Activated CD4-positive, alpha-beta memory T cell treated with anti-CD3 and anti-CD28 coated beads for 36 hours (primary cell): ENCODE data around the gene KDM8. TPM values are rescaled to one million over a fixed set of nuclear protein-coding genes. Genes with fewer than 3 reads are reported as not detected.
"Not testable (repeated sequence)": the region's sequence is repeated elsewhere in the genome, so short reads cannot be mapped to it uniquely, and the experiment has no call there.

Experiments used
- CTCF ChIA-PET: fragments of 350-600 bp; sonication (Branson Sonifier 250); formaldehyde crosslinking; loops from one replicate; lab custom pipeline; 2021; ENCODE audit warnings: antibody characterized with exemption, inconsistent platforms; lab: Charles Lee
- POLR2A ChIA-PET: fragments of 350-600 bp; sonication (Branson Sonifier 250); formaldehyde crosslinking; loops from one replicate; lab custom pipeline; 2021; ENCODE audit warnings: antibody characterized with exemption; lab: Charles Lee
- DNase-seq: peaks from one replicate; pipeline ENCODE4 v3.0.0-alpha.2; 2020
- H3K27ac Mint-ChIP-seq: one replicate; pipeline ENCODE4 v1.8.0; 2021; ENCODE audit warnings: mixed read lengths
- H3K27me3 Mint-ChIP-seq: one replicate; pipeline ENCODE4 v1.8.0; 2021; ENCODE audit warnings: mixed read lengths
- H3K36me3 Mint-ChIP-seq: one replicate; pipeline ENCODE4 v1.8.0; 2021; ENCODE audit warnings: mixed read lengths
- H3K4me1 Mint-ChIP-seq: one replicate; pipeline ENCODE4 v1.8.0; 2021; ENCODE audit warnings: low read depth, mixed read lengths
- H3K4me3 Mint-ChIP-seq: one replicate; pipeline ENCODE4 v1.8.0; 2021; ENCODE audit warnings: mild to moderate bottlenecking, mixed read lengths
- H3K9me3 Mint-ChIP-seq: one replicate; pipeline ENCODE4 v1.8.0; 2021; ENCODE audit warnings: mixed read lengths
- intact Hi-C: fragments of 100-400 bp; cut with micrococcal nuclease; formaldehyde crosslinking; loops from one replicate; pipeline ENCODE4 v1.15.1; 2023
- total RNA-seq, 2 experiments: library from RNA; stranded (reverse); gene quantifications; one replicate each; pipeline ENCODE4 v1.2.3, GENCODE V29; 2021

The KDM8 gene
- total RNA-seq, 2 experiments from 2014 or later, result 8.7 to 9.7 TPM

DNA sequence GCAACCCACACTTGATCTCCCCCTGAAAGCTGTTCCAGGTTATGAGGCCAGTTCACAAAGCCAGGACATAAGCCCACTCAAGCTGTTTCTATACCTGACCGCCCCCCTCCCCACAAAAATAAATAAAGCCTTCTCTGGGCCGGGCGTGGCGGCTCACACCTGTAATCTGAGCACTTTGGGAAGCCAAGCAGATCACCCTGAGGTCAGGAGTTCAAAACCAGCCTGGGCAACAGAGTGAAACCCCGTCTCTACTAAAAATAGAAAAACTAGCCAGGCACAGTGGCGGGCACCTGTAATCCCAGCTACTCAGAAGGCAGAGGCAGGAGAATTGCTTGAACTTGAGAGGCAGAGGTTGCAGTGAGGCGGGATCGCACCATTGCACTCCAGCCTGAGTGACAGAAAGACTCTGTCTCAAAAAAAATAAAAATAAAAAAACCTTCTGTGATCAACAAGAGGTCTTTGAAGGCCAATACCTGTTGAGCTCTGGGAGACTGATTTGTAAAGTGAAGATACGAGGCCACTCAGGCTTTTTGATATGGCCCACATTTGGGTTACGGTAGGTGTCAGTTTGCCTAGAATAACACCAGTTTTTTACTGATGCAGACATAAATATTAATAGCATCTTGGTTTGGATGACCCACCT is 2.2 kb downstream of the KDM8 start:
- no peak for DNase-seq
- peaks cover 4% of the 10 kb centered on the region for H3K36me3 Mint-ChIP-seq
- peaks cover 29% of the 10 kb centered on the region for H3K4me1 Mint-ChIP-seq
- no peaks in the 10 kb centered on the region for H3K27me3 Mint-ChIP-seq
- peaks cover 2% of the 10 kb centered on the region for H3K9me3 Mint-ChIP-seq
- H3K27ac Mint-ChIP-seq, result no peak overlapping the region
- CTCF ChIA-PET, result interaction anchor here (1.1 to 2.0 kb wide), 3 partner anchors 26 to 29 kb away, joined by 3 to 11 read pairs (median 5); no protein-coding TSS in a partner anchor
- intact Hi-C loops, result no loop called here
- POLR2A ChIA-PET, result interaction anchor here (0.9 to 2.7 kb wide), 3 partner anchors 9 to 162 kb away, joined by 3 to 15 read pairs (median 4); no protein-coding TSS in a partner anchor
- H3K4me3 Mint-ChIP-seq, result no peak overlapping the region

DNA sequence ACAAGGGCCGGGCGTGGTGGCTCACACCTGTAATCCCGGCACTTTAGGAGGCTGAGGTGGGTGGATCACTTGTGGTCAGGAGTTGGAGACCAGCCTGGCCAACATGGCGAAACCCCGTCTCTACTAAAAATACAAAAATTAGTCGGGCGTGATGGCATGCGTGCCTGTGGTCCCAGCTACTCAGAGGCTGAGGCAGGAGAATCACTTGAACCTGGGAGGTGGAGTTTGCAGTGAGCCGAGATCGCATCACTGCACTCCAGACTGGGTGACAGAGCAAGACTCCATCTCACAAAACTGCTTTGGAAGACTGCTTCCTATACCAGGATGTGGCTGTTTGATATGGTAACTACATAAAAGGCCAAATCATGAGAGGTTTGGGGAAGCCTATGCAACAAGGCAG is 3.8 kb downstream of the KDM8 start:
- H3K9me3 Mint-ChIP-seq, CTCF ChIA-PET, POLR2A ChIA-PET, DNase-seq, intact Hi-C loops, H3K27me3 Mint-ChIP-seq, H3K27ac Mint-ChIP-seq, H3K36me3 Mint-ChIP-seq, H3K4me3 Mint-ChIP-seq: not testable (repeated sequence)
- H3K4me1 Mint-ChIP-seq, result peaks cover 18% of the 10 kb centered on the region

DNA sequence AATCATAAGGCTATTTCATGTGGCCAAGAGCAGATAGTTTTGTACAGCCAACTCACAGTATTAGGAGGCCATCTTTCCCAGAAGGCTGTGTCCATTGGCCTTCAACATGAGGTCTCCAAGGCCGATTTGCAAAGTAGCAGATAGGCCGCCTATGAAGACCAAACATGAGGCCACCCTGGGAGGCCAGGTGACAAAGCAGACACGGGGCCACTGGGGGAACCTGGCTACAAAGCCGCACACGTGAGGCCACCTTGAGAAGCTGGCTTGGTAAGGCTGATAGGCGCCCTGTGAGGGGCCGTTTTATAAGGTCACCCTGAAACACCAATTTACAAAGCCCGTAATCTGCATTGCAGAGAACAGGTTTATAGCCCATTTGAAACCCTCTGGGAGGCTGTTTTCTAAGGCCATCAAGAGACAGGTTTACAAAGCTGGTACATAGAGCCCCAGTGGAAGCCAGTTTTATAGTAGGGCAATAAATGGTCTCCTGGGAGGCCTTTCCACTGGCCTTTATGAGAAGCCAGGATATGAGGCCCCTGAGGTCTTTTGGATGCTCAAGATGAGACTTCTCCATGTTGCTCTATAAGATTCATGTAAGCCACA is 4.9 kb downstream of the KDM8 start:
- POLR2A ChIA-PET, result no interaction called here
- Mint-ChIP-seq H3K36me3 (peaks cover 4% of the 10 kb centered on the region), H3K27ac (no peak overlapping the region), H3K4me3 (no peak overlapping the region), H3K27me3 (no peaks in the 10 kb centered on the region), H3K4me1 (peaks cover 7% of the 10 kb centered on the region), H3K9me3 (no peaks in the 10 kb centered on the region)
- DNase-seq, result no peak
- intact Hi-C loops, result no loop called here
- CTCF ChIA-PET, result interaction anchor here (1.3 kb wide), 1 partner anchor 110 kb away, joined by 4 read pairs; no protein-coding TSS in a partner anchor

DNA sequence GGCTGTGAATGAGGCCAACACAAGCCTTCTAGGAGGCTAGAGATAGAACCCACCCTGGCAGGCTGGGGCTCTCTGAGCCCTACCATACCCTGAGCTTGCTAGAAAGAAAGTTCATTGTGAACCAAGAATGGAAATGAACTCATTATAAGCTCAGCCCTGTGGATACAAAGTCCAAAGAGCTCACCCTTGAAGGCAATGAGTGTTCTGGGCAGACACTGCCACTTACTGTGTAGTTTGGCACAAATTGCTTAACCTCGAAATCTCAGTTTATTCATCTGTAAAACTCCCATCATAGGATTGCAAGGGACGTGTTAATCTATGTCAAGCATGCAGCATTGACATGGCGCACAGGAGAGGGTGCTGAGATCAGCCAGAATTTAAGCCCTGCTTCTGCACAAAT is 5.5 kb downstream of the KDM8 start:
- CTCF ChIA-PET, result interaction anchor here (1.3 to 1.8 kb wide), 2 partner anchors 26 to 110 kb away, joined by 4 to 6 read pairs; no protein-coding TSS in a partner anchor

DNA sequence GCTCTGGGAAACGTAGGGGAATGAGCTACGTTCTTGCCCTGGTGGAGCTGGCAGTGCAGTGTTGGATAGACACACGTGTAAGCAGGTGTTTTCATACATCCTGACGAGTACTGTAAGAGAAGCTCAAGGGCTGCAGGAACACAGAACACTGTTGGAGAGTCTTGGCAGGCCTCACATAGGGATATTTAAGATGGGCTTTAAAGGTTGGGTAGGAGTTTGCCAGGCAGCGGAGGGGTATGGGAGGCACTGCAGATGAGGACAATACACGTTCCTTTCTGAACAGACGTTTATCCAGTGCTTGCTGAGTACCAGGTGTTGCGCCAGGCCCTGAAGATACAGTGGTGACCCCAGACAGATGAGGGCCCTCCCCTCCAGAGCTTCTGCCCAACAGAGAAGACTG is 6.3 kb downstream of the KDM8 start:
- DNase-seq, result no peak
- POLR2A ChIA-PET, result interaction anchor here (1.1 kb wide), 1 partner anchor 21 kb away, joined by 3 read pairs; no protein-coding TSS in a partner anchor
- H3K4me1 Mint-ChIP-seq, result peaks cover under 1% of the 10 kb centered on the region
- no peak overlapping the region for H3K27ac Mint-ChIP-seq
- CTCF ChIA-PET, result interaction anchor here (1.3 to 1.8 kb wide), 2 partner anchors 25 to 109 kb away, joined by 4 to 6 read pairs; no protein-coding TSS in a partner anchor
- H3K4me3 Mint-ChIP-seq, result no peak overlapping the region
- H3K36me3 Mint-ChIP-seq, result peaks cover 3% of the 10 kb centered on the region
- no peaks in the 10 kb centered on the region for H3K9me3 Mint-ChIP-seq
- intact Hi-C loops, result no loop called here
- H3K27me3 Mint-ChIP-seq, result no peaks in the 10 kb centered on the region

More for the DNA sequence above, 5.5 kb downstream of the KDM8 start:
- peaks cover 1% of the 10 kb centered on the region for H3K36me3 Mint-ChIP-seq
- no peak overlapping the region for H3K27ac Mint-ChIP-seq
- no peak for DNase-seq
- POLR2A ChIA-PET, result no interaction called here
- intact Hi-C loops, result no loop called here
- no peak overlapping the region for H3K4me3 Mint-ChIP-seq
- H3K9me3 Mint-ChIP-seq, result no peaks in the 10 kb centered on the region
- H3K27me3 Mint-ChIP-seq, result no peaks in the 10 kb centered on the region
- peaks cover 6% of the 10 kb centered on the region for H3K4me1 Mint-ChIP-seq

DNA sequence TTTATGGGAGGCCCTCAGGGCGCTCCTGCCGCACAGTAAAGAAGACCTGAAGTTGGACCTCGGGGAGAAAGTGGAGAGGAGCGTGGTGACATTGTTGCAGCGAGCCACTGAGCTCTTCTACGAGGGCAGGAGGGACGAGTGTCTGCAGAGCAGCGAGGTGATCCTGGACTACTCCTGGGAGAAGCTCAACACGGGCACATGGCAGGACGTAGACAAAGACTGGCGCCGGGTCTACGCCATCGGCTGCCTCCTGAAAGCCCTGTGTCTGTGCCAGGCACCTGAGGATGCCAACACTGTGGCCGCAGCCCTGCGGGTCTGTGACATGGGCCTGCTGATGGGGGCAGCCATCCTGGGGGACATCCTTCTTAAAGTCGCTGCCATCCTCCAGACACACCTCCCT is 6.8 kb downstream of the KDM8 start:
- CTCF ChIA-PET, result interaction anchor here (1.8 kb wide), 1 partner anchor 25 kb away, joined by 6 read pairs; no protein-coding TSS in a partner anchor
- Mint-ChIP-seq H3K27me3 (no peaks in the 10 kb centered on the region), H3K4me1 (no peaks in the 10 kb centered on the region), H3K4me3 (no peak overlapping the region), H3K9me3 (no peaks in the 10 kb centered on the region), H3K27ac (no peak overlapping the region), H3K36me3 (peaks cover 8% of the 10 kb centered on the region)
- POLR2A ChIA-PET, result interaction anchor here (1.1 kb wide), 1 partner anchor 21 kb away, joined by 3 read pairs; no protein-coding TSS in a partner anchor
- intact Hi-C loops, result no loop called here
- DNase-seq, result no peak

DNA sequence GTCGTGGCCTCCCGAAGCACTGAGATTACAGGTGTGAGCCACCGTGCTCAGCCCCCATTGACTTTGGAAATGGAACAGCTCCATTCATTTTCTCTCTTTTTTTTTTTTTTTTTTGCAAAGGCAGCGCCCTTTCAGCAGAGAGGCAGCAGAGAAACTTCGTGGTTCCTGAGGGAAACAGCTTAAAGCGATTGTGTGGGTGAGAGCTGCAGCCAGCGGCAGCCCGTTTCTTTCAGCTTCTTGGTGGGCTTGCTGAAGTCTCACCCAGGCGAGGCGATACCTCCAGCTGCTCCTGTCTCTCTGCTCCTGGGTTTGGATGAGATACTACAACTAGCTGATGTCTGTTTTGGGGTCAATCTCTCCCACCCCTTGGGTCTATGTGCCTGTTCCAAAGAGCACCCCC is 7.7 kb downstream of the KDM8 start:
- no peaks in the 10 kb centered on the region for H3K27me3 Mint-ChIP-seq
- peaks cover 8% of the 10 kb centered on the region for H3K36me3 Mint-ChIP-seq
- H3K27ac Mint-ChIP-seq, result no peak overlapping the region
- POLR2A ChIA-PET, result no interaction called here
- no peak for DNase-seq
- CTCF ChIA-PET, result no interaction called here
- H3K9me3 Mint-ChIP-seq, result no peaks in the 10 kb centered on the region
- H3K4me3 Mint-ChIP-seq, result no peak overlapping the region
- intact Hi-C loops, result no loop called here
- no peaks in the 10 kb centered on the region for H3K4me1 Mint-ChIP-seq

DNA sequence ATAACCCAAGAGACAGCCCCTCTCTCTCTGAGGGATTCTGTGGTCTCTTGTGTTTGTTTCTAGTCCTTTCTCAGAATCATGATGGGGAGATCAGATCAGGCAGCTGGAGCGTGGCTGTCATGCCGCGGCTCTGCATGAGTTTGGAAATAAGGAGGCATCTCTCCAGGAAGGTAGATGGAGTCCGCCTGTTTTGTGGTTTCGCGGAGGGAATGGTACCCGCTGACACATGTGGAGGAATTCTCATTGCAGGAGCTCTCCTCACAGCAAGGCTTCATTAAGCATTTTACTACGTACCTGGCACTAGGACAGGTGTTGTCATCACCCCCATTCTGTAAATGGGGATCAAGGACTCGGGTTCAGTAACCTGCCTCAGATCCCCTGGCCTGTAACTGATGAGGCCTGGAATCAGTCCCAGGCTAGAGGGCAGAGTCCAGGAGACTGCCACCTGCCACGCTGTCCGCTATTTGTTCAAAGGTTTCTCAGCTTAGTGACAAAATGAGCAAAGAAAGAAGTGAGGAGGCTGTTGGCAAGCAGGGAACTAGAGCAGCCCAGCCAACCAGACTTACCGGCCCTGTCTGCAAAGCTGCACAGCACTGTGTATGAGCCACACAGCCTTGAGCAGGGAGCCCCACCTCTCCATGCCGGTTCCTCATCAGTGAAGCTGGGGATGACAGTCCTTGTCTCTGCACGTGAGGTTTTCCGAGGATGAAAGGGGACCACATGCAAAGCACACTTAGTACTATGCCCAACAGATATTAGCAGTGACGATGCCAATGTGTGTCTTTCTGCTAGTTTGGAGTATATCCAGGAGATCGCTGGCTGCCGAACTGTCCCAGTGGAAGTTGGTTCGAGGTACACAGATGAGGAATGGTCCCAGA is 11.0 kb downstream of the KDM8 start:
- ChIA-PET POLR2A (no interaction called here), CTCF (no interaction called here)
- Mint-ChIP-seq H3K4me1 (no peaks in the 10 kb centered on the region), H3K4me3 (no peak overlapping the region), H3K36me3 (peaks cover 10% of the 10 kb centered on the region), H3K27me3 (no peaks in the 10 kb centered on the region), H3K27ac (no peak overlapping the region), H3K9me3 (no peaks in the 10 kb centered on the region)
- intact Hi-C loops, result no loop called here
- no peak for DNase-seq

DNA sequence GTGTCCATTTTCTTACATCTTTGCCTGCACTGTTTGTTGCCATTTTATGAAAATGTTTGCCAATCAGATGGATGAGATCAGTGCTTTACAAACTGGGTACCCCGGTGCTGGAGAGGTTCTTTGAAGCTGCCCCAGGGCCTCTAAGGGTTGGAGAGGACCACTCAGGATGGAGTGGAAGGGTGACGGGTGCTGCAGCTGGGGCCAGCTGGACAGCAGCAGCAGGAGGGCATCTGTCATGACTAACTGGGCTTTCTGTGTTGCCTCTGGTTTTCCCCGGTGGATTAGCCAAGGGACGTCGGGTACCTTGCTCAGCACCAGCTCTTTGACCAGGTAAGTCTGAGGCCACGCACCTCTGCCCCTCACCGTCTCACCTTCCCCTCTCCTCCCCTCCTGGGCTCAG is 12.3 kb downstream of the KDM8 start:
- Mint-ChIP-seq H3K36me3 (peaks cover 10% of the 10 kb centered on the region), H3K4me1 (no peaks in the 10 kb centered on the region), H3K27ac (no peak overlapping the region), H3K9me3 (no peaks in the 10 kb centered on the region), H3K27me3 (no peaks in the 10 kb centered on the region), H3K4me3 (no peak overlapping the region)
- CTCF ChIA-PET, result no interaction called here
- intact Hi-C loops, result no loop called here
- no peak for DNase-seq
- POLR2A ChIA-PET, result no interaction called here

DNA sequence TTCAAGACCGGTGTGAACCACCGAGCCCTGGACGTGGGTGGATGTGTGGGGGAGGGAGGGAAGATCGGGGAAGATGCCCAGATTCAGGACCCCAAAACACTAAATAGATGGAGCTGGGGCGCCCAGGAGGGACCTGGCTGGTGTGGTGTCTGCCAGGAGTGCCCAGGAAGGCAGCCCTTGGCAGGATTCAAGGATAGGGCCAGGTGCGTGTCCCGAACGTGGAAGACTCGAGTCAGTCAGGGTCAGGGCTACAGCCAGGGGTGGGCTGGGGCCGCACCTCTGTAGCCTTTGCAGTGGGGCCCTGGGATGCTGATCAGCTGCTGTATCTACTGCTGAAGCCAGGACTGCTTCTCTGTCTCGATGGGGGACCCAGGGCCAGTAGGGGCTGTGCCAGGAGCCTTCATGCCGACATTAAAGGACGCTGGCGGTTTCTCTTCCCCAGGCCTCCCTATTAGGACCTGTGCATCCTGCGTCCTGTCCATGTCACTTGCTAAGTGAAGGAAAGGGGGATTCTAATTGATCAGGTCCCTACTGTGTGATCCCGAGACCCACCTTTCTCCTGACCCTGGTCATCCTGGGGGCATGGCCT is 13.1 kb downstream of the KDM8 start:
- intact Hi-C loops, result no loop called here
- H3K36me3 Mint-ChIP-seq, result peaks cover 10% of the 10 kb centered on the region
- no peaks in the 10 kb centered on the region for H3K27me3 Mint-ChIP-seq
- ChIA-PET CTCF (no interaction called here), POLR2A (interaction anchor here (0.7 kb wide), 1 partner anchor 15 kb away, joined by 3 read pairs; no protein-coding TSS in a partner anchor)
- H3K9me3 Mint-ChIP-seq, result no peaks in the 10 kb centered on the region
- no peak for DNase-seq
- no peak overlapping the region for H3K27ac Mint-ChIP-seq
- no peaks in the 10 kb centered on the region for H3K4me1 Mint-ChIP-seq
- no peak overlapping the region for H3K4me3 Mint-ChIP-seq

DNA sequence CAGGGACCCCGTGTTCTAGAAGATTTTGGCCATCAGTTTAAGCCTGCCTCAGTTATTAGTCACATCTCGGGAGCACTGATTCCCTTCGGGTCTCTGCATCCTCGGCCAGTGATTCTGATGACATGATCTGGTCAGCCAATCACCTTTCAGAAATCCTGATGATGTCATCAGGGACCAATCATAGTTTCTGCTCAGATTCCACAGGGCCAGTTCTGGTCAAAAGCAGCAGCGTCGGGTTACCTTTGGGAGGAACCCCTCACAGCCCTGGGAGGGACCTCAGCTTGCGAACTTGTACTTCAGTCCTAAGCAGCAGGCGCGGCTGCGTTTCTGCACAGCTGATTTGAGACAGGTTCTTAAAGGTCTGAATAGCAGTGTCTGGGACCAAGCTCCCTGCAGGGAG is 13.9 kb downstream of the KDM8 start:
- Mint-ChIP-seq H3K9me3 (no peaks in the 10 kb centered on the region), H3K27ac (no peak overlapping the region), H3K36me3 (peaks cover 10% of the 10 kb centered on the region), H3K27me3 (no peaks in the 10 kb centered on the region), H3K4me3 (no peak overlapping the region), H3K4me1 (no peaks in the 10 kb centered on the region)
- no peak for DNase-seq
- CTCF ChIA-PET, result no interaction called here
- POLR2A ChIA-PET, result no interaction called here
- intact Hi-C loops, result no loop called here
